ENCODE results near the gene MTUS2.
"Not testable (repeated sequence)": the region's sequence is repeated elsewhere in the genome, so short reads cannot be mapped to it uniquely, and the experiment has no call there.

Gene MTUS2

DNA sequence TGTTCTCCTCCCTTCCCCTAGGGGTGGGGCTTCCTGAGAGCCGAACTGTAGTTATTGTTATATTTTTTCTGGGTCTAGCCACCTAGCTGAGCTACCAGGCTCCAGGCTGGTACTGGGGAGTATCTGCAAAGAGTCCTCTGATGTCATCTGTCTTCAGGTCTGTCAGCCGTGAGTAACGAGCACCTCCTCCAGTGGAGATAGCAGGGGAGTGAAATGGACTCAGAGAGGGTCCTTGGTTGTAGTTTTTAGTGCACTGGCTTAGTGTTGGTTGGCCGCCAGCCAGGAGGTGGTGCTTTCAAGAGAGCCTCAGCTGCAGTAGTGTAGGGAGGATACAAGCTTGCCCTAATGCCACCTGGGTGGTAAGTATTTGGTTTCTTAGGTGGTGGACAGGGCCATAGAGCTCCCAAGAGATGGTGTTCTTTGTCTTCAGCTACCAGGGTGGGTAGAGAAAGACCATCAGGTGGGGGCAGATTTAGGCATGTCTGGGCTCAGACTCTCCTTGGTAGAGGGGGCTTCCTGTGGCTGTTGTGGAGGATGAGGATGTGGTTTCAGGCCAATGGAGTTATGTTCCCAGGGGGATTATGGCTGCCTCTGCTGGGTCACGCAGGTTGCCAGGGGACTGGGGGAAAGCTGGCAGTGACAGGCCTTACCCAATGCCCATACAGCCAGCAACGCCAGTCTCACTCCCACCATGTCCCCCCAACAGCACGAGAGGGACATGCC is 525.9 kb downstream of the MTUS2 start:
- not testable (repeated sequence) for DNase-seq

DNA sequence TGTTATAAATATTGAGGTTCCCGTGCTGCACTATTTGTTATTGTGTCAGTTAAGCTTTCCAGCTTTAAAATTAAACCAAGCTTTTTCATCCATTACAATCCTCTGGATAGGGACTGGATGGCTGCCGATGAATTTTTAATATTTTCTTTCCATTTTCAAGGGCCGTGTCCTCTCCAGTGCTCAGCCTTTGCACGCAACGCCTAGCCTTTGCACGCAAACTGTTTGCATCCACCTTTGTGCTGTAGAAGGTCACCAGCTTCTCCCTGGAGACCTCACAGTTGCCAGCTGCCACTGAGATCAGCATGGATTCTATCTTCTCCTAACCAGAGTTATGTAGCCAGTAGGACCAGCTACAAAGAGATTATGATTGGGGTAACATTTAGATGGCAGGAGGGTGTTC is 534.9 kb downstream of the MTUS2 start:
- no peak for DNase-seq

DNA sequence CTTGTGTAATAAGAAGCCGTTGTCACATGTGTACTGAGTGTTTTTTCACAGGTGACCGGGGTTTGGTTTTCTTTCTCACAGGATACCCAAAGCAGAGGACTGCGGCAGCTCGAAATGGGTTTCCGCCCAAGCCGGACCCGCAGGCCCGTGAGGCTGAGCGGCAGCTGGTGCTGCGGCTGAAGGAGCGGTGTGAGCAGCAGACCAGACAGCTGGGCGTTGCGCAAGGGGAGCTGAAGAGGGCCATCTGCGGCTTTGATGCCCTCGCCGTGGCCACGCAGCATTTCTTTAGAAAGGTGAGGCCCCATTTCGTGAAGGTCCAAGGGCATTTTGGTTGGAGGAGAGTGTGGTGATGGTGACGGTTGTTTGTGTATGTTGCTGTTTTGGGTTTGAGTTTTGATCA is 539.0 kb downstream of the MTUS2 start:
- no peak for DNase-seq

DNA sequence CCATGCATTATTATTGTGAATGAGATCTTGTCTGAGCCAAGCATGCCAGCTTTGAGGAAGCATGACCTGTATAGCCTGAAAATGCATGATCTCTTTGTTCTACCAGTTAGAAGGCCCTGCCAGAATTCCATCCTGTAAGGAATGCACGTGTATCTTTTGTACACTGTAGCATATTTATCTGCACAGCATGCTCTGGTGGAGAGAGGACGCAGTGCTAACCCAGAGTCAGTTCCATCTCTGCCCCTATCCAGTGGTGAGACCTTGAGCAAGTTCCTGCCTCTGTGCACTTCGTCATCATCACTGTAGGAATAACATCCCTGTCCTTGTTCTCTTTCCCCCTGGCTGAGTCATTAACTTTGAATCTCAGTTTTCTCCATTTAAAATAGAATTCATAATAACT is 541.6 kb downstream of the MTUS2 start:
- DNase-seq = no peak

DNA sequence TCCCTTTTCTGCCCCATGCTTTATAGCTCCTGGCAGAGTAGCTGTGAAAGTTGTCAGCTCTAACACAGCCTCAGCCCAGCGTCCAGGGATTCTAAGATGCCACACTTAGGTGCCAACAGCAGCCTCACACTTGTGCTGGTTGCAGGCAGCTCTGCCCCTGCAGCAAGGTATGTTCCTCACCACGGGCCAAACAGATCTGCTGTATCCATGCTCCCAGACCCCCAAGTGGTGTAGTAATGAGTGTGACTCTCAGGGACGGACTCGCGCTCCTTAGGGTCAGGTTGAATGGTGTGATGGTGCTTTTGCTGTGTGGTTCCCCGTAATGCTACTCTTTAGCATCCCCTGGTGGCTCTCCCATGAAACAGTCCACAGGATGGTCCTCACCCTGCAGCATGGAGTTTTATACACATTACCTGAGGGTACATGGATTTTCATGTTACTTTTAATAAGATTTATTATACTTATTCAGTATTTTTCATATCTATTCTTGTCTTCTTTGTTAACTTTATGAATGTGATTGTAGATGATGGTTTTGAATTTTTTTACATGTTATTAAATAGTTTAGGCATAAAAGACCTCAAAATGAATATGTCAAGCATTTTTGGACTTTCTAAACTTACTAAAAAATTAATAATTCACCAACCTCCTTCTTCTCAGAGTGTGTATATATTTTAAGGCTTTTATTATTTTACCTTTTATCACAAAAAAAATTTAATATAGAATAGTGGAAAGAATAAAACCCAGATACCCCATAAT is 542.9 kb downstream of the MTUS2 start:
- DNase-seq = no peak

DNA sequence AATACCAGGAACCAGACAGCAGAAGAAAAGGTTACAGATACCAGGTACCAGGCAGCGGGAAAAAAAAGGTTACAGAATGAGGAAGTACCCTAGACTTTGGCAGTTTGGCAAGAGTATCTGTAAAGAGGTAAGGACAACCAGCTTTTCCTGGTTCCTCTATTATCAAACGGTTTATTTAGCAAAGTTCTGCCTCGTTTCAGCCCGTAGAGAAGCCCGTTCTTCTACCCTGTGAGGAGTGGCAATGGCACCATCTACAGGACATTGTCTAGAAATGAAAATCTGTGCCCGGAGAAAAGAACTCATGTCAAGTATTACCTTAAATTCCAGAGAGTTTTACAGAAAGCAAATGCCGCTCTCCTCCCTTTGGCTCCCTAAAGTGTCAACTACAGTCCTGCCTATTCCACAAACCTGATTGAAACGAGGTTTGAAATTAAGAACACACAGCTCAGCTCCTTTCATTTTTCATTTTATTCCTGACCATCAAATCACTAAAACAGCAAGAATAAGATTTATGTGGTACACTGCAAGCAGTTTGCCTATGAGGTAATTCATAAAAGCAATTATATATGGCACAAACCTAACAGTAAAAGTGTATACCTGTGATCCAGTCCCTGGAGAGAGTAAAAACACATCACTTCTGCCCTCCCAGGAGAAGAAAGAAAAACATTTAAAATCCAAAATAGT is 549.1 kb downstream of the MTUS2 start:
- DNase-seq = no peak

DNA sequence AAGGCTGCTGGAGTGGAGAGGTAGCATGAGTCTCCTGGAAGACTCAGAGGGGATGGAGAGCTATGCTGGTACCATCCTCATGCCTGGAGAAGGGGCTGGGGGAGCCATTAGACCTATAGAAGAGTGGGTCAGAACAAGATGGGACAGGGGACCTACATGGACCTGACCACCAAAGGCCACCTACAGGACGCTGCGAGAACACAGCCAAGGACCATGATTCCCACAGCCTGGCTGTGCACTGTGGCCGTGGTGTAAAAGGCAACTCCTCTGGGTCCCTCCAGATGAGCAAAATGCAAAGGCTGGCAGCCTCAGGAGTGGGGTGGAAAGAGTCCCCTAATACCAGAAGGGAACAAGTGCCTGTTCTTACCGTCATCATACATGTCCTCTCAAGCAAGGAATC is 559.1 kb downstream of the MTUS2 start:
- DNase-seq = no peak

DNA sequence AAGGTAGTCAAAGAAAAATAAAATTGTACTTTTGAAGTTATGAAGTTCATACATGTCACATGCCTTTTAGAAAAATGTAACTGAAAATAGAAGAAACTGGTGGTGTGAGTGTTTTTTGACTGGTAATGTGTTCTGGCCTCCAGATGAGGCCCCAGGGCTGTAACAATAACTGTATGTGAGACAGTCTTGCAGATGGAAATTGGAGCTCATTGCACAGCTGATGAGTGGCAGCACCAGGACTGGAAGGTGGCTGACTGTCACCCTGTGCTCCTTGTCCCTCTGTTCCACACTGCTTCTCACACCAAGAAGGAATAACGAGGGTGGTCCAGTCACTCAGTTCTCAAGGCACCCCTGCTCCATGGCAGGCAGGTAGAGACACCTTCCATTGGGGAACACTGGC is 559.7 kb downstream of the MTUS2 start:
- DNase-seq = no peak

DNA sequence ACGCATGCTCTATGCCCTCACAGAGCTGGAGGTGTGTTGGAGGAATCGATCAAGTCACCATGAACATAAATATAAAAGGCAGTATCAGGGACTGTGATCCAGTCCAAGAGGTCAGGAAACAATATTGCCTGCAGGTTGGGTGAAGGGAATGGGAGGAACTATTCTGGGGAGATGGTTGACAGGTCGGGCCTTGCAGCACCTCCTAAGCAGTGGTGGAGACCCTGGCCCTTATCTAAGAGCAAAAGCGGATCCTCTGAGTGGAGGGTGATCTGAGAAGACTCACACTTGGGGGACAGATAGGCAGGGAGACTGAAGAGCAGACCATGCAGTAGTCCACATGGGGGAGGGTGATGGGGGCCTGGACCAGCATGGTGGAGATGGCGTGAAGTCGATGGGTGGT is 561.9 kb downstream of the MTUS2 start:
- DNase-seq = no peak

DNA sequence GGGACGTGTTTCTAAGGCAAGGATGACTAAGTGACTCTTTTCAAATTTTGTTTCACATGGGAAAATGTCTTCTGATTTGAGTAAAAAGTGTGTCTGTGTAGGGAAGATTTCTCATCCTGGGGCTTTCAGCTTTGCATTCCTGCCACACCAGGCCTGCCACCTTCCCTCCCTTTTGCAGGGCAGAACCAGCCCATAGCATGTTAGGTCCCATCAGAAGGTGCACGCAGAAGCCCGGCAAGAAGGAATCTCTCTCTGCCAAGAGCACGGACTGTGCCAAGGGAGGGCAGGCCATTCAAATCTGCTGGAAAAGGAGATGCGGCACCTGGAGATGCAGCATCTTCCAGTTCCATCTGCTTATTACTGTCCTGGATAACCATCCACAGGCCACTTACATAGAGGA is 563.3 kb downstream of the MTUS2 start:
- no peak for DNase-seq

DNA sequence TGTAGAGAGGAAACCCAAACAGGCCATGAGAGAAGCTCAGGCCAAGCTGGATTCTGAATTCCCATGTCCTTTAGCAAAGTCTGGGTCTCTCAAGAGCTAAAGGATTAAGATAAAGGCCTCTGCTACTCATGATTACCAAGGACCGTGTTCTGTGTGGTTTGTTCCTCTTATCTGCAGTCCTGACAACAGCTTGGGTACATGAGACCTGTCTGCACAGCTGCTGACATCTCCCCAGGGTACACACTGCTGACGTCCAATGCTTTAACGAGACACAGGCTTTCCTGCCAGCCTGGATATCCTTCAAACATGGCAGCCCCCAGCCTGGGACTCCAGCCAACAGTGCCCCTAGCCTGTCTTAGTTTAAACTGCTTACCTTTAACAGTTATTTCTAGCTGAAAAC is 564.3 kb downstream of the MTUS2 start:
- DNase-seq = no peak

DNA sequence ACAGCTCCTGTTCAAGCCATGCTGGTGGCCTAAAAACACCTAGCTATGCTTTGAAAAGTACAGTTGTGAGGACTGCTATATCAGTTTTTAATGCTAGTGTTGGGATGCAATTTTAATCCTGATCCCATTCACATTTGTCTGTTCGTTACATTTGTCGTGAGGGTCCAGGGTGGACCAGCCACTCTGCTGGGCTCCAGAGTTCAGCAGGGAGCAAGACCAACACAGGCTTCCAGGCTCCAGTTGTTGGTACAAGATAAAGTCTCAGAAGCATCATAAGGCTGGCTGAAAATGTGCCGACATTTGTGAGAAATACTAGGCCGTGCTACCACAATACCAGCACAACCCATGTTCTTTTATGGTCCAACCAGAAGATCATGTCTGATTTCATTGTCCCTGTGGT is 564.7 kb downstream of the MTUS2 start:
- DNase-seq = no peak

DNA sequence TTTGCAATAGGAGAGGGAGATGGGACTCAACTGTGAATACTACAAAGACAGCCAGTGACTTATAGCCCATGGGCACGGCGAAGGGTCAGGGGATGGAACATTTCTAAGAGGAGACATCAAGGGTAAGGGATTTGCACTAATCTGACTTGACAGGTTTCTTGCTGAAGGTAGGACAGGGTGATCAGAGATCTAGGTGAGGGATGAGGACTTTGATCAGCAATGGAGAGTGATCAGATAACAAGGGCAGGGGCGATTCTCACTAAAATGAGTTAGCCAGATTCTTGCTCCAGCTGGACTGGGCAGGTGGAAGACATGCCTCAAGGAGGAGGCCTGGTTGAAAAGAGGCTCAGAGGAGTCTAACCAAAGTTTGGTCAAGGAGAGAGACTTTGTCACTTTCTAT is 566.1 kb downstream of the MTUS2 start:
- no peak for DNase-seq

DNA sequence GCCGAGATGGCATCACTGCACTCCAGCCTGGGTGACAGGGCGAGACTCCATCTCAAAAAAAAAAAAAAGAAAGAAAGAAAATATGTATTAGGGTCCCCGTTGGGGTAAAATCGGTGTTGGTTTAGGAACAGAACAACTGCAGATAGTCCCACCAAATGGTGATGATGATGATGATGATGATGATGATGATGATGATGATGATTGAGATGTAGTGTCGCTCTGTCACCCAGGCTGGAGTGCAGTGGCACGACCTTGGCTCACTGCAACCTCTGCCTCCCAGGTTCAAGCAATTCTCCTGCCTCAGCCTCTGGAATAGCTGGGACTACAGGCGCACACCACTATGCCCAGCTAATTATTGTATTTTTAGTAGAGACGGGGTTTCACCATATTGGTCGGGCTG is 570.5 kb downstream of the MTUS2 start:
- DNase-seq = not testable (repeated sequence)

DNA sequence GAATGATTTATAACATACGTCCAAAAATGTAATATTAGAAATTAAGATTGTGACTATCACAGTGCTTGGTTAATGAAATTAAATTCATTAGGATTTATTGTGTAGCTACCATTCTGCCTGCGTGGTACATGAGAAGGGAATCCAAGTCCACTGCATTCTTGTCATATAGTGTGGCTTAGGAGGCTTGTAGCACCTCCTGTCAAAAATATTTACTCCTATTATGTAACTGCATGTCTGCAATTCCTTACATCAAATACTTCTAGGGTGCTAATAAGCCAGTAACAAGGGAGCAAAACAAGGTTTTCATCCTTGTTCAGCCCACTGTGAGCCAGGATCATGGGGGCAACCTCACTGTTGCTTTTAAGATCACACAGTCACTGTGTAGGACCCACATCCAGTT is 576.3 kb downstream of the MTUS2 start:
- DNase-seq = no peak

DNA sequence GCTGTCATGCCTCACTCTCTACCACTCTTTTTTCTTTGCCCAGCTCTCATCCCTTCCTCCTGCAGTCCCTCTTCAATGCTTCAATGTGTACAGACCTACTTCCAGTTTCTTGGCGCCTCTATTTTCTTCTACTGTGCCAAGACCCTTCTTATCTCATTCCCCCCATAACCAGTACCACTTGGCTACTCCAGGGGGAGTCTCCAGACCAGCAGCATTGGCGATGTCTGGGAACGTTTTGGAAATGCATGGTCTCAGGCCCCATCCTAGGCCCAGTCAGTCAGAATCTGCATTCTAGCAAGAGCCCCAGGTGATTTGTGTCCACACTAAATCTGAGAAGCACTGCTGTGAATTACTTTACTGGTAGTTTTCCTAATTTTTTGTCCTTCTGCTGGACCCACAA is 577.1 kb downstream of the MTUS2 start:
- no peak for DNase-seq

DNA sequence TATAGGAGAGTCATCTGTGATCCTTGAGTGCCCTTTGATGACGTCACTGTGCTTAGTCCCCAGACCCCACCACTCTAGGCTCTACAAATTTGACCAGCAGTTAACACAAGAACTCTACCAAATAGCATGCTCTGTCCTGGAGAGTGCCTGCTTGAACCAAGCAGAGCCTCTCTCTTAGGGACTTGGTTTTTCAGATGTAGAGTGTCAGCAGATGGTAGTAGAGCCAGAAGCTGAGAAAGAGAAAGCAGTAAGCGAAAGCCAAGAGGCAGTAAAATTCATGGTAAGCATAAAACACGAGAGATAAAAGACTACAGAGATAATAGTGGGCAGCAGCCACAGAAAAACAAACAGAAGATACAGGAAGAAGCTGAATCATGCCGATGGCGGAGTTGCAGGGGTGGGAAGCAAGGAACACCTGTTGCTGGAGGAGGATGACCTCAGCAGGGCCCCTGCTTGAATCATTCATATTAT is 582.1 kb downstream of the MTUS2 start:
- DNase-seq = no peak

DNA sequence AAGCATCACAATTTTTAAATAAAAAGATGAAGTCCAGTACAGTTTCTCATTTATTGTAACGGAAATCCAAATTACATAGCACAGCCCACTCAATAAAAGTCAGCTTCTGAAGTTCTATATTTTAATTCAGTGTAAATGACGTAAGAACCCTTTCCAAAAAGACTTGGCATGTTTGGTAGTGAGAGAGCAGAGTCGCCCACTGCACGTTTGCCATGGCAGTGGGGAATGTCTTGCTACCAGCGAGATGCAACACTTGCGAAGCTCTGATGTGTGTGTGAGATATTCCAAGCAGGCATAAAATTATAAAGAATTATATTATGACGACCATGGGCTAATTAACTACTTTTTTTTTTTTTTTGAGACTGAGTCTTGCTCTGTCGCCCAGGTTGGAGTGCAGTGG is 585.3 kb downstream of the MTUS2 start:
- DNase-seq = no peak

DNA sequence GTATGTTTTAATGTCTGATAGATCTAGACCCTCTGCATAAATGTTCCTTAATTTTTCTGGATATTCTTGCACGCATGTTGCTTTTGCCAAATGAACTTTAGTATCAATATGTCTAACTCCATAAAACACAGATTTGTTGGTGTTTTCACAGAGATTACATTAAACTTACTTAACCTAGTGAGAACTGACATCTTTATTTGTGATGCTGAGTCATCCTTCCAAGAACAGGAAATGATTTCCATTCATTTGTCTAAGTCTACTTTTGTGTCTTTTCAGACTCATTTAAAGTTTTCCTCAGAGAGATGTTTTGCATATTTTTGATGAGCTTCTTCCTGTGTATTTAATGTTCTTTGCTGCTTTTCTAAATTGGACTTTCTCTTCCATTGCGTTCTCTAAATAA is 591.3 kb downstream of the MTUS2 start:
- no peak for DNase-seq

DNA sequence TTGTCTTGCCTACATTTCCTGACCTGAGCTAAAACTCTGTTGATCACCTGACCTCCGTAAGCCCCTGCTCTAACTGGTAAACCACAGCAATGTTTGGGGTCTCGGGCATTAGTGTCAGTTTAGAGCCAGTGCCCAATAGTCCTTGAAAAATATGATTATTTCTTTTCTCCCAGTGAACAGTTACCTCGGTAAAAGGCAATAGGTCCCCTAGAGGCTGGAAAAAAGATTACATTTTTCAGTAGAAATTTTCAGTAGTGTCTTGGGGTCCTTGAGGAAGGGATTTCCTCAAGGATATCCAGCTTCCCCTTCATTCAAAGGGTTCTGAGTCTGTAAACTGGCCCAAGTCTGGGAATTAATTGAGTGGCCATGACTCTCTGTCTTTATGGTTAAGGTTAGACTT is 597.9 kb downstream of the MTUS2 start:
- no peak for DNase-seq

DNA sequence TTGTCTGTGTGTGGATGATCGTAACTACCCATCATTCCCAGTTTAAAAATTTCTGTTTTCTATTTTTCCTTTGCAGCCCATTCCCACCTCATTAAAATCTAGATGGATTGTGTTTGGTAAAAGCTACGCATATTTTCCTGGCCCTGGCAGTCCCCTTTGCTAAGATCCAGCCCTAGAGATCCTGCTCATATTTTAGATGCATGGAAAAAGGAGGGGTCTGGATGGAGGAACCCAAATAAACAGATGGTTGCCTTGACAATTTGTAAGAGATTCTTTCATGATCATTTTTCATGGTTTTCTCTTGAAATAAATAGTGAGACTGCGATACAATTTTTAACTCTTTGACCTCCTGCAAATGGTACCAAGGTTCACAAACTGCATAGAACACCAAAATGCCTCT is 601.0 kb downstream of the MTUS2 start:
- no peak for DNase-seq

DNA sequence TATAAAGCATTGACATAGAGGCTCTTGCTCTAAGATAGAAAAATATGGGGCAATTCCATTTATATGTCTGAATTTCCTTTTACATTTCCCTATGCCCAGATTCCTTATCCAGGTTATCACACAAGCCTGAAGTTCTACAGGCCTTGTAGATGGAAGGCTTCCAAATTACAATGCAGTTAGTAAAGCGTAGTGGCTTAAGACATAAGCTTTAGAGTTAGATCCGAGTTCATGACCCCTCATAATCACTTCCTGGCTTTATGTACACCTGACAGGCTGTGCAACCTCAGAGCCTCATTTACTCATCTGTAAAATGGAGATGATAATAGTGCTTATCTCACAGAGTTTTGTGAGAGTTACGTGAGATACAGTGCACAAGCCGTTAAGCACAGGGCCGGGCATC is 601.9 kb downstream of the MTUS2 start:
- no peak for DNase-seq

DNA sequence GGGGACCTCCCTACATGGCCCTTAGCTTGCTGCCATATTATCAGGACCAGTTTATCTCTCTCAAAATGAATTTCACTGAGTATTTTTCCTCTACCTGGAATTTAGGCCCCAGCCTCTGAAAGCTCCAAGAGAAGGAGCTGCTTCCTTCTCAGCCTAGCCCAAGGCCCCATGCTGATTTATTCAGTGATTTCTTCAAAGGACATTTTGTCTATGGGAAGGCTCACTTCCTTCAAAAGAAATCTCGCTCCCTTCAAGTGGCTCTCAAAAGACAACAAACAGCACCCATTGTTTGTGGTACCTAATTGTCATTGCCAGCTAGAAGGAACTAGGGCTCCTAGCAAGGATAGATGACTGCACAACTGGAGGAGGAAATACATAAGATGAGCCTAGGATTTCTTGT is 602.9 kb downstream of the MTUS2 start:
- no peak for DNase-seq

DNA sequence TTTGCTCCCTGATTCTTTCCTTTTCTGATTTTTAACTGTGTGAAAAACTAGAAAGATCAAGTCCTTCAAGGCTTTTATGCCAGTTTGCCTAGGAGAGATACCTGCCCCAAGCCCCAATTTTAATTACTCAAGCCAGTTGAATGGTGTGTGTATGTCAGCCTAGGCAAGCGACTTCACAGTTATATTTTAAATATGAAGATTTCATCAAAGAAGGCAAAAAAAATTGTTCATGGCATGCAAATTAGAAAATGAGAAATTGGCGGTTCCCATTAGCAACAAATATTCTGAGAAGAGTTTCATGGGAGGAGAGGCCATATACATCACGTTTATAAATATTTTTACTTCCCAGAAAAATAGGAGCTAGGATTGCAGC is 607.8 kb downstream of the MTUS2 start:
- DNase-seq = no peak

All from activated CD4-positive, alpha-beta T cell treated with anti-CD3 and anti-CD28 coated beads for 1 hour (primary cell).